Measurements from ENCODE around the gene PLCZ1.

The PLCZ1 gene

DNA sequence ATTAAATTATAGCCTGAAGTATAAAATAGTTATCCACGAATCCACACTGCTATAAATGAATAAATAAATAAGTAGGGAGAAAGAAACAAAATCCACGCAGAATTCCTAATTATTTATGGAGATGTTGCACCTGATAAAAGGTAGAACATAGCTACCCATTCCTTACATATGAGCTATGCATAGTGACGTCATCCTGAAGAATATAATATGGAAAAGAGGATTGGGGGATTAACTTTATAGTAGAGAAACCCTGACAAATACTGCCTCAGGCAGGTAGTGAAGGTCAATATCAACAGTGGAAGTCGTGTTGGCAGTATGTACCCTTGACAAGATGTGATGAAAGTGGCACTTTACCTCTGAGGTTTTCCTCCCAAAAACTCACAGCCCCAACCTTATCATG lies 82.5 kb downstream of the PLCZ1 start:
- TF ChIP-seq EP300 (IDR thresholded peaks at IDR 0.05; ENCODE audit: borderline replicate concordance) = no peak
- no peak for TF ChIP-seq RAD21 (IDR thresholded peaks at IDR 0.05; ENCODE audit: low read depth)
- TF ChIP-seq, protein P1, sequence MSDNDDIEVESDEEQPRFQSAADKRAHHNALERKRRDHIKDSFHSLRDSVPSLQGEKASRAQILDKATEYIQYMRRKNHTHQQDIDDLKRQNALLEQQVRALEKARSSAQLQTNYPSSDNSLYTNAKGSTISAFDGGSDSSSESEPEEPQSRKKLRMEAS (IDR thresholded peaks at IDR 0.05) = no peak
- TF ChIP-seq FOXM1 (IDR thresholded peaks at IDR 0.05; ENCODE audit: borderline replicate concordance, low read depth) = no peak
- no peak for TF ChIP-seq TEAD4 (IDR thresholded peaks at IDR 0.05)
- TF ChIP-seq EGR1 (IDR thresholded peaks at IDR 0.05) = no peak
- no peak for TF ChIP-seq ZBTB7A (IDR thresholded peaks at IDR 0.05; ENCODE audit: low read depth)
- TF ChIP-seq, protein P2, sequence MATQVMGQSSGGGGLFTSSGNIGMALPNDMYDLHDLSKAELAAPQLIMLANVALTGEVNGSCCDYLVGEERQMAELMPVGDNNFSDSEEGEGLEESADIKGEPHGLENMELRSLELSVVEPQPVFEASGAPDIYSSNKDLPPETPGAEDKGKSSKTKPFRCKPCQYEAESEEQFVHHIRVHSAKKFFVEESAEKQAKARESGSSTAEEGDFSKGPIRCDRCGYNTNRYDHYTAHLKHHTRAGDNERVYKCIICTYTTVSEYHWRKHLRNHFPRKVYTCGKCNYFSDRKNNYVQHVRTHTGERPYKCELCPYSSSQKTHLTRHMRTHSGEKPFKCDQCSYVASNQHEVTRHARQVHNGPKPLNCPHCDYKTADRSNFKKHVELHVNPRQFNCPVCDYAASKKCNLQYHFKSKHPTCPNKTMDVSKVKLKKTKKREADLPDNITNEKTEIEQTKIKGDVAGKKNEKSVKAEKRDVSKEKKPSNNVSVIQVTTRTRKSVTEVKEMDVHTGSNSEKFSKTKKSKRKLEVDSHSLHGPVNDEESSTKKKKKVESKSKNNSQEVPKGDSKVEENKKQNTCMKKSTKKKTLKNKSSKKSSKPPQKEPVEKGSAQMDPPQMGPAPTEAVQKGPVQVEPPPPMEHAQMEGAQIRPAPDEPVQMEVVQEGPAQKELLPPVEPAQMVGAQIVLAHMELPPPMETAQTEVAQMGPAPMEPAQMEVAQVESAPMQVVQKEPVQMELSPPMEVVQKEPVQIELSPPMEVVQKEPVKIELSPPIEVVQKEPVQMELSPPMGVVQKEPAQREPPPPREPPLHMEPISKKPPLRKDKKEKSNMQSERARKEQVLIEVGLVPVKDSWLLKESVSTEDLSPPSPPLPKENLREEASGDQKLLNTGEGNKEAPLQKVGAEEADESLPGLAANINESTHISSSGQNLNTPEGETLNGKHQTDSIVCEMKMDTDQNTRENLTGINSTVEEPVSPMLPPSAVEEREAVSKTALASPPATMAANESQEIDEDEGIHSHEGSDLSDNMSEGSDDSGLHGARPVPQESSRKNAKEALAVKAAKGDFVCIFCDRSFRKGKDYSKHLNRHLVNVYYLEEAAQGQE (IDR thresholded peaks at IDR 0.05; ENCODE audit: low read depth) = no peak
- no peak for TF ChIP-seq NFIC (IDR thresholded peaks at IDR 0.05)
- TF ChIP-seq TAF1 (IDR thresholded peaks at IDR 0.05; ENCODE audit: low read depth) = no peak
- TF ChIP-seq TCF12 (IDR thresholded peaks at IDR 0.05; ENCODE audit: low read depth) = no peak
- no peak for TF ChIP-seq YY1 (IDR thresholded peaks at IDR 0.05; ENCODE audit: low read depth)
- TF ChIP-seq, protein P3, sequence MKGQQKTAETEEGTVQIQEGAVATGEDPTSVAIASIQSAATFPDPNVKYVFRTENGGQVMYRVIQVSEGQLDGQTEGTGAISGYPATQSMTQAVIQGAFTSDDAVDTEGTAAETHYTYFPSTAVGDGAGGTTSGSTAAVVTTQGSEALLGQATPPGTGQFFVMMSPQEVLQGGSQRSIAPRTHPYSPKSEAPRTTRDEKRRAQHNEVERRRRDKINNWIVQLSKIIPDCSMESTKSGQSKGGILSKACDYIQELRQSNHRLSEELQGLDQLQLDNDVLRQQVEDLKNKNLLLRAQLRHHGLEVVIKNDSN (IDR thresholded peaks at IDR 0.05) = no peak
- TF ChIP-seq CREB1 (IDR thresholded peaks at IDR 0.05; ENCODE audit: low read depth) = no peak
- no peak for TF ChIP-seq CEBPB (IDR thresholded peaks at IDR 0.05)

DNA sequence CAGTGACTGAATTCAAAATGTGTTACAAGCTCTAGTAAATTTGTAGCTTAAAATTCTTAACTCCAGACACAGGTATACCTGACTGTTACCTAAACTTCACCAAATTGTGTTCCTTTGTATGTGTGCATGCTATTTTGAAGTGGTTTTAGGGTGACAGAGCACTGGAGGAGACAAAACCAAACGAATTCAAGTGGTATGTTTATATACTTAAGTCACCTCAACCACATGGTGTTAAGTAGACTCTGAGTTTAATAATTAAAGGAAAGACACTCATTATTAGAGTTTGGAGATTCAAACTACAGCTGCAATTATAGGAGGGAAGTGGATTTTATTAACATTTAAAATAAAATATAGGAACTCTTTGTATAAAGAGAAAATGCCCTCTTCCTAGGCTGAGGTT lies 84.3 kb downstream of the PLCZ1 start:
- TF ChIP-seq FOXM1 (IDR thresholded peaks at IDR 0.05; ENCODE audit: borderline replicate concordance, low read depth) = no peak
- no peak for TF ChIP-seq CEBPB (IDR thresholded peaks at IDR 0.05)
- TF ChIP-seq RAD21 (IDR thresholded peaks at IDR 0.05; ENCODE audit: low read depth) = no peak
- TF ChIP-seq, protein P3 (IDR thresholded peaks at IDR 0.05) = no peak
- TF ChIP-seq TCF12 (IDR thresholded peaks at IDR 0.05; ENCODE audit: low read depth) = no peak
- no peak for TF ChIP-seq EP300 (IDR thresholded peaks at IDR 0.05; ENCODE audit: borderline replicate concordance)
- TF ChIP-seq, protein P2 (IDR thresholded peaks at IDR 0.05; ENCODE audit: low read depth) = no peak
- TF ChIP-seq EGR1 (IDR thresholded peaks at IDR 0.05) = no peak

DNA sequence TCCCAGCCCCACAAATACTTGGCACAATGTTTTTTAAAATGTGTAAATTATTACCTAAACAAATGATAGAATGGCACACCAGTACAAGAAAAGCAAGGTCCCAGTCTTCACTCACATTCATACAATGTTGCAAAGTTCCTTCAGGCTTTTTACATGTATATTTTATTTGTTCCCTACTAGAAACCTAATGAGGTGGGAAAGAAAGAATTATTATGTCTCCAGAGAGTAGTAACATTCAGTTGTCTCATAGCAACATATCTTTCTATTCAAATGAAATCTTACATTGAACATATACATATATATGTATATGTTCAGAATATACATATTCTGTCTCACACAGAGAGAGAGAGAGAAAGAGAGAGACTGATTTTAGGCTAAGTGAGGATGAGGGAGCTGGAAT lies 85.2 kb downstream of the PLCZ1 start:
- TF ChIP-seq ZBTB7A (IDR thresholded peaks at IDR 0.05; ENCODE audit: low read depth) = no peak
- TF ChIP-seq, protein P2 (IDR thresholded peaks at IDR 0.05; ENCODE audit: low read depth) = no peak
- no peak for TF ChIP-seq CREB1 (IDR thresholded peaks at IDR 0.05; ENCODE audit: low read depth)
- no peak for TF ChIP-seq TCF12 (IDR thresholded peaks at IDR 0.05; ENCODE audit: low read depth)
- no peak for TF ChIP-seq TEAD4 (IDR thresholded peaks at IDR 0.05)
- TF ChIP-seq YY1 (IDR thresholded peaks at IDR 0.05; ENCODE audit: low read depth) = no peak
- TF ChIP-seq RAD21 (IDR thresholded peaks at IDR 0.05; ENCODE audit: low read depth) = no peak
- TF ChIP-seq FOXM1 (IDR thresholded peaks at IDR 0.05; ENCODE audit: borderline replicate concordance, low read depth) = no peak
- TF ChIP-seq EGR1 (IDR thresholded peaks at IDR 0.05) = no peak
- TF ChIP-seq EP300 (IDR thresholded peaks at IDR 0.05; ENCODE audit: borderline replicate concordance) = no peak
- TF ChIP-seq, protein P3 (IDR thresholded peaks at IDR 0.05) = no peak
- no peak for TF ChIP-seq CEBPB (IDR thresholded peaks at IDR 0.05)

DNA sequence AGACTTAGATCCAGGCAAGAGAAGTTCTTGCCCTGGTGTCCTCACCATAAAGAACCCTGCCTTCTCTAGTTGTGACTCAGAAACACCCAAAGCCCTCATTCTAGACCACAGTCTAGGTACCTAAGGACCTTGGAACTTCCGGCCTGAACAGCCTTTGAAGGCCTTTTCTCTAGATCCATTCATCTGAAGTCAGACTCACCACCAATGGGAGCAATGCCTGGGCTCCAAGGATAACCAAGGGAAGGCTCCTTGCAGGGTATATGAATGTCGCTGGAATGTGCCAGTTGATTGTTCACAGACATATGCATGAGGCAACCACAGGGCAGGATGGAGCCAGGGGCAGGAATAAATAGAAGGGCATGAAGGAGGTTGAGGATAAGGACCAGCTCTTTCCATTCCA lies 86.3 kb downstream of the PLCZ1 start:
- TF ChIP-seq ZBTB7A (IDR thresholded peaks at IDR 0.05; ENCODE audit: low read depth) = no peak
- TF ChIP-seq TAF1 (IDR thresholded peaks at IDR 0.05; ENCODE audit: low read depth) = no peak
- no peak for TF ChIP-seq FOXM1 (IDR thresholded peaks at IDR 0.05; ENCODE audit: borderline replicate concordance, low read depth)
- TF ChIP-seq TEAD4 (IDR thresholded peaks at IDR 0.05) = no peak
- no peak for TF ChIP-seq EP300 (IDR thresholded peaks at IDR 0.05; ENCODE audit: borderline replicate concordance)
- no peak for TF ChIP-seq RAD21 (IDR thresholded peaks at IDR 0.05; ENCODE audit: low read depth)

Measured in Ishikawa (cell line).